ENCODE data around the gene NOTCH4.
"Not testable (repeated sequence)": the region's sequence is repeated elsewhere in the genome, so short reads cannot be mapped to it uniquely, and the experiment has no call there.

Gene NOTCH4

DNA sequence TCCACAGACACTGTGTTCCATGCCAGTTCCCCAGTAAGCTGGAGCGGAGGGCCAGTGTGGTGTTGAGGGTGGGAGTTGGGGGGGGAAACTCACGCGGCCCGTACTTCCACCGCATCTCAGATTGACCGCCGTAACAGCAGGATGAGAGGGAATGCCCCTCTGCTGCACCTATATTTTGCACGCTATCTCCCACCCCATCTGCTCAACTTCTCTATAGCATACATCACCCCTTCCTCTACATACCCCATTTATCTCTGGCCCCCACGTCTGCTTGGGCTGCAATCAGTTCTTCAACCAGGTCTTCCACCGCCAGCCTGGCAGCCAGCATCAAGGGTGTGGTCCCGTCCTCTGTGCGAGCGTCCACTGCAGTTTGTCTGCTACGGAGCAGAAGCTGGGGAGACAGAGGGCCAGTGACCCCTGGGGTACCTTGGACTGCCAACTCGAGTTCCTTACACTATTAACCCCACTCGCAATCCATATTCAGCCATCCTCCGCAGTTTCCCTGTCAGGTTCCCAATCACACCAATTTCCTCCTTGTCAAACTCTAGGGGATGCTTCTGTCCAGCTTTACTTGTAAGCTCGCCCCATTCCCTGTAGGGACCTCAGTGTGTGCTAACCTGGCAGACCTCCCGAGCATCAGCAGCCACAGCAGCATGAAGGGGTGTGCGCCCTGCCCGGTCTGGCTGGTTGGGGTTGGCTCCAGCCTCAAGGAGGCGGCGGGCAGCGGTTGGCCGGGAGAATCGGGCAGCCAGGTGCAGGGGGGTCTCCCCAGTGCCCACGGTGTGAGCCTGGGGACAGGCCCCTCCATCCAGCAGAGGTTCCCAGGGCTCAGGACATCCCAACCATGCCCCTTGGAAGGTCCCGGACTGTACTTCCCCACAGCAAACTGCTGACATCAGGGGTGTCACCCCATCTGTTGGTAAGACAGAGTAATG is 26.9 kb downstream of the NOTCH4 start:
- TF ChIP-seq, protein P1, sequence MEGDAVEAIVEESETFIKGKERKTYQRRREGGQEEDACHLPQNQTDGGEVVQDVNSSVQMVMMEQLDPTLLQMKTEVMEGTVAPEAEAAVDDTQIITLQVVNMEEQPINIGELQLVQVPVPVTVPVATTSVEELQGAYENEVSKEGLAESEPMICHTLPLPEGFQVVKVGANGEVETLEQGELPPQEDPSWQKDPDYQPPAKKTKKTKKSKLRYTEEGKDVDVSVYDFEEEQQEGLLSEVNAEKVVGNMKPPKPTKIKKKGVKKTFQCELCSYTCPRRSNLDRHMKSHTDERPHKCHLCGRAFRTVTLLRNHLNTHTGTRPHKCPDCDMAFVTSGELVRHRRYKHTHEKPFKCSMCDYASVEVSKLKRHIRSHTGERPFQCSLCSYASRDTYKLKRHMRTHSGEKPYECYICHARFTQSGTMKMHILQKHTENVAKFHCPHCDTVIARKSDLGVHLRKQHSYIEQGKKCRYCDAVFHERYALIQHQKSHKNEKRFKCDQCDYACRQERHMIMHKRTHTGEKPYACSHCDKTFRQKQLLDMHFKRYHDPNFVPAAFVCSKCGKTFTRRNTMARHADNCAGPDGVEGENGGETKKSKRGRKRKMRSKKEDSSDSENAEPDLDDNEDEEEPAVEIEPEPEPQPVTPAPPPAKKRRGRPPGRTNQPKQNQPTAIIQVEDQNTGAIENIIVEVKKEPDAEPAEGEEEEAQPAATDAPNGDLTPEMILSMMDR (IDR thresholded peaks at IDR 0.05; ENCODE audit: extremely low read depth, missing control alignments) = no peak
- DNase-seq (ENCODE audit: low spot score) = peak; percentile 49

DNA sequence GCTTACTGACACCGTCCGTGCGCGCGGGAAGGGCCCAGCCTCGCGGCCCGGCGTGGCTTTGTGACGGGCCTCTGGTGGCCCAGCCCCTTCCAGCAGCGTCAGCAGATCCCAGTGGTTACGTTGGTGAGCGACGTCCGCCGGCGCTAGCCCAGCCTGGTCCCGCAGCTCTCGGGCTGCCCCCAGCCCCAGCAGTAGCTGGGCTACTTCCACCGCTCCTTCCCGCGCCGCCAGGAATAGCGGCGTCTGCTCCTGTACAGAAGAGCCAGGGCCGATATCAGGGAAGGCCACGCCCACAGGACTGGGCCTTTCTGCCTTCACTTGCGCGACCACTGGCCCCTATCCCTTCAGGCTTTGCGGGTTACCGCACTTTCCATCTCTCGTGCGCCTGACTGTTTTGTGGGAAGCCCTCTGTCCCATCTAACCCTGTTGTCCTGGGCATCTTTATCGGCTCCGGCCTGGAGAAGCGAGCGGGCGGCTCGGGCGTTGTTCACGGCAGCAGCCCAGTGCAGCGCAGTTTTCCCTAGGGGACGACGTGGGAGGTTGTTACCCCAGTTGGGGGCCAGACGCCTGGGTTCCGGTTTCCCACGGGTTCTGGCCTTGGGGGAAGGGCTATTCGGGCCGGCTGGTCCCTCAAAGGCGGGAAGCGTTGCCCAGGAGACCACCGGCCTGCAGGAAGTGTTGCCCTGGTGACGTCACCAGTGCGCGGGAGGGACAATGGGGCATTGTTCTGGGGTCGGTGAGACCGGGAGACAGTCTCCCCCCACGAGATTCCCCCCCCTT is 27.8 kb downstream of the NOTCH4 start:
- TF ChIP-seq, protein P1 (IDR thresholded peaks at IDR 0.05; ENCODE audit: extremely low read depth, missing control alignments) = no peak
- peak; percentile 96 for DNase-seq (ENCODE audit: low spot score)

GRCh38 chr6:32195652-32195901 is 28.3 kb downstream of the NOTCH4 start:
- DNase-seq (ENCODE audit: low spot score) = no peak
- TF ChIP-seq, protein P1 (IDR thresholded peaks at IDR 0.05; ENCODE audit: extremely low read depth, missing control alignments) = no peak

DNA sequence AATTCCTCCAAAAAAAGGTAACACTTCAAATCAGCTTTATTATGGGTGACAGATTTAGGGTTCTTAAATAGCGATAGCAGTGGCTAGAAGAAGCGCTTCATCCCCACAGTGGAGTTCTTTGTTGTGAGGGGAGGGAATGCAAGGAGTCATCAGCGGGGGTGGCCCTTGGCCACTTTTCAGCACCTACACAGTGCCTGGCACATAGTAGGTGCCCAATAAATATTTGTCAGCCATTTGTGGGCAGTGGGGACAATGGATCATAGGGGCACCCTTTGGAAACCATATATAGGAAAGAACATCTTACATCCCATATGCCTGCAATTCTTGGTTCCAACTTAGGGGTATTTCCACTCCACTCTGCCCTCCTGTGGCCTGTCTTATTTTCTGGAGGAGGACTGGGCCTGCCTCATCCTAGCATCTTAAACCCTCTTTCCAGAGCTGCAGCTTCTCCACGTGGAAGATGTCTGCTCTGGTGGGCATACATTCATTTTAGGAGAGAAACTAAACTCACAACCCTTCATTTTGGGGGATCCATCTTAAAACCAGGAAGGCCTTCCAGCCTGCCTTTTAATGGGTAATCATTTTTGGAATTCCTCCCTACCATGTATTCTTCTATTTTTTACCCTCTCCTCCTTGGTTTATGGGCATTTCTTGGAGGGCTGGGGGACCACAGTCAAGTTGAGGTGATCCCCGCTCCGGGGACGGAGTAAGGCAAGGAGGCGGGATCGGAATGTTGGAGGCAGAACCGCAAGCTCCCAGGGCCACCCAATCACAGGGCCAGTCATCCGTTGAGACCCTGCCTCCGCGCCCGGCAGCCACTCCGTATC is 28.8 kb downstream of the NOTCH4 start:
- DNase-seq (ENCODE audit: low spot score) = no peak
- TF ChIP-seq, protein P1 (IDR thresholded peaks at IDR 0.05; ENCODE audit: extremely low read depth, missing control alignments) = peak; percentile 21

DNA sequence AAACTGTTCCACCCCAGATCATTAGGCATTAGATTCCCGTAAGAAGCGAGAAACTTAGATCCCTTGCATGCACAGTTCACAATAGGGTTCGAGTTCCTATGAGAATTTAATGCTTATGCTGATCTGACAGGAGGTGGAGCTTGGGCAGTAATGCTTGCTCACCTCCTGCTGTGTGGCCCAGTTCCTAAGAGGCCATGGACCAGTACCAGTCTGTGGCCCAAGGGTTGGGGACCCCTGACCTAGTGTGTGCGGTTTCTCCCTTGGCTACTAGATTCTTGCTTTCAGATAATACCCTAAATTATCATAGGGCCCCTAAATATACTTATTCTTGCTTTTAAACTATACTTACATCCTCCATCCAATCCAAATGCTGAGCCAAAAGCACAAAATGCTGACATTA is 29.5 kb downstream of the NOTCH4 start:
- TF ChIP-seq, protein P1 (IDR thresholded peaks at IDR 0.05; ENCODE audit: extremely low read depth, missing control alignments) = no peak
- no peak for DNase-seq (ENCODE audit: low spot score)

DNA sequence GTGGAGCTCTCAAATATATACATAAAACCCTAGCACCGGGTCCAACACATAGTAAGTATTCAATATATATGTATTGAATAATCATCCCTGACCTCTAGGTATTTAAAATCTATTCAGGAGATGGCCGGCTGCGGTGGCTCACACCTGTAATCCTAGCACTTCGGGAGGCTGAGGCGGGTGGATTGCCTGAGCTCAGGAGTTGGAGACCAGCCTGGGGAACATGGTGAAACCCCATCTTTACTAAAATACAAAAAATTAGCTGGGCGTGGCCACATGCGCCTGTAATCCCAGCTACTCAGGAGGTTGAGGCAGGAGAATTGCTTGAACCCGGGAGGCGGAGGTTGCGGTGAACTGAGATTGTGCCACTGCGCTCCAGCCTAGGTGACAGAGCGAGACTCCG is 30.8 kb downstream of the NOTCH4 start:
- not testable (repeated sequence) for DNase-seq (ENCODE audit: low spot score)

DNA sequence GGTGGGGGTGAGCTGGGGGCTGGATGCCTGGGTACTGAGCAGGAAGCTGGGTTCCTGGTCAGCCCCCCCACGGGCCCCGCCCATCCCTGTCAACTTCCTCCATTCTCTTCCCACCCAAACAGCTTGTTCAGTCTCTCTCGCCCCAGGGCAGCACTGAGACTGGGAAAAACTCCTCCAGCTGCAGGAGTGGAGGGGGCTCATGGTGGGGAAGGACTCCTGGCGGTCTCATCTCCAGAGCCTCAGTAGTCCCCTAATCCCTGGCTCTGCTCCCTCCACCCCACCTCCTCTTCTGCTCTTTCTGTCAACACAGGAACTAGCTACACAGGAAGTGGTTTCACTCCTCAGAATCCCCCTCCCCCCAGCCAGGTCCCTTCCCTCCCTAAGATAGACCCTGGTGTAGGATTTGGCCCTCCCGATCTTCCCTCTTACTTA is 31.2 kb downstream of the NOTCH4 start, which contains the start of gene GPSM3:
GPSM3 (minus strand) TSS at position 36 of the 432 bp plus-strand sequence. CDS start 130 bp downstream, outside the sequence.
- DNase-seq (ENCODE audit: low spot score) = peak; percentile 44
- TF ChIP-seq, protein P1 (IDR thresholded peaks at IDR 0.05; ENCODE audit: extremely low read depth, missing control alignments) = no peak
